CD14-positive monocyte (primary cell): ENCODE data around the gene PCDH19. TPM values are rescaled to one million over a fixed set of nuclear protein-coding genes. Genes with fewer than 3 reads are reported as not detected.

Experiments
- DNase-seq, 3 donors: peaks; one replicate each; pipeline ENCODE4 v3.0.0-alpha.2; 2011 to 2022
- H2AFZ ChIP-seq: 2 replicates; pipeline ENCODE4 v1.6.0; 2012; ENCODE audit warnings: mild to moderate bottlenecking, low read depth, low read length, inconsistent platforms; ENCODE audit not compliant: insufficient read depth, poor library complexity, severe bottlenecking
- H3K27ac ChIP-seq, 2 donors: 1 replicate in 1 of 2; 2 replicates in 1 of 2; pipeline ENCODE4 v1.5.1; 2012 to 2013; ENCODE audit warnings: low read length in 2 of 2, control low read depth in 1 of 2, inconsistent platforms in 1 of 2, low read depth in 1 of 2, mild to moderate bottlenecking in 1 of 2
- H3K27me3 ChIP-seq, 2 donors: one replicate each; pipeline versions ENCODE4 v1.6.0 to v1.6.1; 2011 to 2013; ENCODE audit warnings: low read length in 2 of 2; ENCODE audit not compliant: control insufficient read depth in 2 of 2, insufficient read depth in 2 of 2
- H3K36me3 ChIP-seq, 2 donors: replicated peaks in 1 of 2; 1 replicate in 1 of 2; 2 replicates in 1 of 2; pipeline versions ENCODE4 v1.5.1 to v1.6.1; 2012 to 2013; ENCODE audit warnings: low read length in 2 of 2, control low read depth in 1 of 2, inconsistent platforms in 1 of 2, mild to moderate bottlenecking in 1 of 2; ENCODE audit not compliant: insufficient read depth in 2 of 2, control insufficient read depth in 1 of 2
- H3K4me1 ChIP-seq, 2 donors: 1 replicate in 1 of 2; 2 replicates in 1 of 2; pipeline versions ENCODE4 v1.5.1 to v1.6.1; 2012 to 2013; ENCODE audit warnings: low read length in 2 of 2, control low read depth in 1 of 2, inconsistent platforms in 1 of 2, mild to moderate bottlenecking in 1 of 2, moderate library complexity in 1 of 2; ENCODE audit not compliant: insufficient read depth in 2 of 2, control insufficient read depth in 1 of 2
- H3K4me2 ChIP-seq: replicated peaks from 2 replicates; pipeline ENCODE3; 2012; ENCODE audit warnings: low read length, moderate library complexity, mild to moderate bottlenecking; ENCODE audit not compliant: poor library complexity, severe bottlenecking; ENCODE audit errors: extremely low read depth
- H3K4me3 ChIP-seq, 3 experiments: fragments of 200-600 bp in 1 of 3; sonication (generic) in 1 of 3; replicated peaks in 1 of 3; 1 replicate in 2 of 3; 2 replicates in 1 of 3; pipeline ENCODE4 v1.5.1; 2011 to 2013; ENCODE audit warnings: low read length in 3 of 3, mild to moderate bottlenecking in 3 of 3, control low read depth in 2 of 3, low read depth in 2 of 3, inconsistent platforms in 1 of 3, moderate library complexity in 1 of 3
- H3K79me2 ChIP-seq: 2 replicates; pipeline ENCODE4 v1.6.0; 2012; ENCODE audit warnings: mild to moderate bottlenecking, control low read depth, inconsistent platforms, low read length, moderate library complexity; ENCODE audit not compliant: insufficient read depth
- H3K9ac ChIP-seq: 2 replicates; pipeline ENCODE4 v1.6.0; 2017; ENCODE audit warnings: low read length, mild to moderate bottlenecking; ENCODE audit not compliant: insufficient read depth, poor library complexity, severe bottlenecking
- H3K9me3 ChIP-seq, 2 donors: replicated peaks in 1 of 2; 1 replicate in 1 of 2; 2 replicates in 1 of 2; pipeline versions ENCODE4 v1.5.1 to v1.6.1; 2012 to 2013; ENCODE audit warnings: low read length in 2 of 2, control low read depth in 1 of 2; ENCODE audit not compliant: control insufficient read depth in 1 of 2, insufficient read depth in 1 of 2
- H4K20me1 ChIP-seq: 2 replicates; pipeline ENCODE4 v1.6.0; 2012; ENCODE audit warnings: mild to moderate bottlenecking, low read length, control low read depth, moderate library complexity; ENCODE audit not compliant: insufficient read depth
- H3K27ac Mint-ChIP-seq, 7 donors: one replicate each; pipeline ENCODE4 v1.8.0; 2020; ENCODE audit warnings: mild to moderate bottlenecking in 7 of 7, mixed read lengths in 7 of 7, moderate library complexity in 6 of 7, inconsistent platforms in 2 of 7
- H3K27me3 Mint-ChIP-seq, 3 donors: one replicate each; pipeline ENCODE4 v1.8.0; 2021 to 2022; ENCODE audit warnings: low read depth in 3 of 3, mild to moderate bottlenecking in 3 of 3, mixed read lengths in 3 of 3, moderate library complexity in 3 of 3, inconsistent platforms in 1 of 3
- H3K36me3 Mint-ChIP-seq, 2 donors: one replicate each; pipeline ENCODE4 v1.8.0; 2020; ENCODE audit warnings: mixed read lengths in 2 of 2, inconsistent platforms in 1 of 2, mild to moderate bottlenecking in 1 of 2
- H3K4me1 Mint-ChIP-seq: one replicate; pipeline ENCODE4 v1.8.0; 2020; ENCODE audit warnings: mild to moderate bottlenecking, mixed read lengths
- H3K4me3 Mint-ChIP-seq, 2 donors: one replicate each; pipeline ENCODE4 v1.8.0; 2020; ENCODE audit warnings: mild to moderate bottlenecking in 2 of 2, mixed read lengths in 2 of 2, moderate library complexity in 1 of 2
- H3K9me3 Mint-ChIP-seq, 7 donors: one replicate each; pipeline ENCODE4 v1.8.0; 2020 to 2022; ENCODE audit warnings: mixed read lengths in 7 of 7, mild to moderate bottlenecking in 6 of 7, moderate library complexity in 6 of 7, inconsistent platforms in 2 of 7
- WGBS: methylation state at CpG from one replicate; pipeline ENCODE4 v1.1.5; 2013; ENCODE audit warnings: missing lambda C conversion rate; ENCODE audit not compliant: insufficient coverage; 5-methylcytosine and 5-hydroxymethylcytosine counted together
- intact Hi-C, 2 donors: fragments of 100-400 bp; cut with micrococcal nuclease; formaldehyde crosslinking; loops; one replicate each; pipeline versions ENCODE4 v1.15.0 to v1.15.1; 2023
- polyA plus RNA-seq, 3 donors: library from polyadenylated mRNA; depleted of rRNA in 1 of 3; unstranded in 2 of 3; stranded (reverse) in 1 of 3; fragments of 300-500 nt in 2 of 3; fragments of >200 nt in 1 of 3; fragmentation: Illumina TruSeq in 2 of 3; gene quantifications; 1 replicate in 2 of 3; 2 replicates in 1 of 3; pipeline ENCODE4 v1.2.3, GENCODE V29; 2012 to 2021
- TF ChIP-seq, protein P1 (sequence below): fragments of 200-600 bp; IDR thresholded peaks from one replicate; pipeline ENCODE4 v1.8.0; 2022; ENCODE audit warnings: antibody characterized with exemption, mild to moderate bottlenecking

Gene PCDH19
- polyA plus RNA-seq, 3 donors = not detected

DNA sequence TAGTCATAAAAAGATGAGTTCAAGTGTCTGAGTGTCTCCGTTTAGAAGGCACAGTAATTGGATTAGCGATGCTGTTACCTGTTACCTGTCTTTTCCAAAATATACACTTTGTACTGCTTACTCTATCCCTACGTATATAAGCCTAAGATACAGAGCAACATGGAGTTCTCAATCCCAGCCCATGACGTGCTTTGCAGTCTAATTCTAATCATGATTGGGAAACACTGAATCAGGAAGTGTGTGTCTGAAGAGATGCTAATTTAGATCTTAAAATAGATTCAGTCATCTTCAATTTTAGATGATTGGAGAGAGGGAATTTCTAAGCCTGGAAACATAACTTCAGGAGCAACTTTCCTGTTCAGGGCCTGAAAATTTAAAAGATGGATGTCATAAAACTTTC lies 115.1 kb downstream of the PCDH19 start:
- H3K79me2 ChIP-seq = no peaks in the 10 kb centered on the region
- intact Hi-C loops = no loop called here
- peaks cover 0 to 4% (median 1%) of the 10 kb centered on the region in 3 donors for H3K27me3 Mint-ChIP-seq
- WGBS = no CpG with 5 or more reads among the region's 4 CpGs
- no peak overlapping the region for H3K27ac Mint-ChIP-seq
- H3K36me3 ChIP-seq = no peaks in the 10 kb centered on the region
- H3K4me2 ChIP-seq = no peak overlapping the region
- no peak overlapping the region for H2AFZ ChIP-seq
- no peaks in the 10 kb centered on the region for H3K36me3 Mint-ChIP-seq
- H3K9me3 Mint-ChIP-seq = peaks cover 0 to 3% (median 0%) of the 10 kb centered on the region in 7 donors
- no peak overlapping the region for H3K9ac ChIP-seq
- no peaks in the 10 kb centered on the region for H3K27me3 ChIP-seq
- H3K4me3 ChIP-seq = no peak overlapping the region
- H3K4me1 ChIP-seq = no peaks in the 10 kb centered on the region
- no peaks in the 10 kb centered on the region for H3K4me1 Mint-ChIP-seq
- DNase-seq = no peak
- no peaks in the 10 kb centered on the region for H4K20me1 ChIP-seq
- H3K4me3 Mint-ChIP-seq = no peak overlapping the region
- no peaks in the 10 kb centered on the region for H3K9me3 ChIP-seq
- no peak overlapping the region for H3K27ac ChIP-seq
- TF ChIP-seq, protein P1, sequence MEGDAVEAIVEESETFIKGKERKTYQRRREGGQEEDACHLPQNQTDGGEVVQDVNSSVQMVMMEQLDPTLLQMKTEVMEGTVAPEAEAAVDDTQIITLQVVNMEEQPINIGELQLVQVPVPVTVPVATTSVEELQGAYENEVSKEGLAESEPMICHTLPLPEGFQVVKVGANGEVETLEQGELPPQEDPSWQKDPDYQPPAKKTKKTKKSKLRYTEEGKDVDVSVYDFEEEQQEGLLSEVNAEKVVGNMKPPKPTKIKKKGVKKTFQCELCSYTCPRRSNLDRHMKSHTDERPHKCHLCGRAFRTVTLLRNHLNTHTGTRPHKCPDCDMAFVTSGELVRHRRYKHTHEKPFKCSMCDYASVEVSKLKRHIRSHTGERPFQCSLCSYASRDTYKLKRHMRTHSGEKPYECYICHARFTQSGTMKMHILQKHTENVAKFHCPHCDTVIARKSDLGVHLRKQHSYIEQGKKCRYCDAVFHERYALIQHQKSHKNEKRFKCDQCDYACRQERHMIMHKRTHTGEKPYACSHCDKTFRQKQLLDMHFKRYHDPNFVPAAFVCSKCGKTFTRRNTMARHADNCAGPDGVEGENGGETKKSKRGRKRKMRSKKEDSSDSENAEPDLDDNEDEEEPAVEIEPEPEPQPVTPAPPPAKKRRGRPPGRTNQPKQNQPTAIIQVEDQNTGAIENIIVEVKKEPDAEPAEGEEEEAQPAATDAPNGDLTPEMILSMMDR = no peak

DNA sequence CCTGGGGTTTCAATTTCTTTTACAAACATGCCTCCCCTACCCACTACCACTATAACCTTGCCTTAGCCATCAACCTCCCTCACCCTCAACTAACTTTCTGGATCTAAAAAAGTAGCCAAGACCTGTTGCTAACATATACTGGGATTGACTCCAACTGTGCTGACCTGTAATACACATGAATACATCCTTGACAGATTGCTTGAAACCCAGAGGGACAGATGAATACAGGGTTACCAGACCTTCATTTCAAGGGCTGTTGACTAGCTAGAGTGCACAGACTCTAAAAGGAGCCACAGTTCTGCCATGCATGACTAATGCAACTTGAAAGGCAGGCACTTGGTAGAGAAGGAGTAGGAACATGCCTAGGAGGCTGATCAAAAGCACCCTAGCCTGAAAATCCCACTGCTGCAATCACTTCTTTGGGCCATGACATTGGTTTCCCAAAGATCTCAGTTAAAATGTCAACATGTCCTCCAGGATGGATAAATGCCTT lies 121.0 kb downstream of the PCDH19 start:
- Histone ChIP-seq H3K27me3 (no peaks in the 10 kb centered on the region), H3K79me2 (no peaks in the 10 kb centered on the region), H3K36me3 (no peaks in the 10 kb centered on the region), H3K4me1 (no peaks in the 10 kb centered on the region), H3K4me3 (no peak overlapping the region), H2AFZ (no peak overlapping the region), H3K4me2 (no peak overlapping the region), H4K20me1 (no peaks in the 10 kb centered on the region), H3K9ac (no peak overlapping the region), H3K27ac (no peak overlapping the region), H3K9me3 (no peaks in the 10 kb centered on the region)
- intact Hi-C loops = no loop called here
- H3K9me3 Mint-ChIP-seq = no peaks in the 10 kb centered on the region
- H3K27me3 Mint-ChIP-seq = peaks cover 0 to 6% (median 1%) of the 10 kb centered on the region in 3 donors
- TF ChIP-seq, protein P1 = no peak
- no peak overlapping the region for H3K27ac Mint-ChIP-seq
- no peak for DNase-seq
- no peaks in the 10 kb centered on the region for H3K36me3 Mint-ChIP-seq
- no peak overlapping the region for H3K4me3 Mint-ChIP-seq
- H3K4me1 Mint-ChIP-seq = no peaks in the 10 kb centered on the region
